H1 (cell line): ENCODE data around the gene SLC25A21. TPM values are rescaled to one million over a fixed set of nuclear protein-coding genes. Genes with fewer than 3 reads are reported as not detected.

Experiments
- HDAC6 ChIP-seq: IDR thresholded peaks from one replicate; pipeline ENCODE4 v1.7.1; 2012; ENCODE audit warnings: low read depth, mild to moderate bottlenecking, inconsistent platforms, low read length, moderate library complexity
- SP4 ChIP-seq: IDR thresholded peaks from 2 replicates; pipeline ENCODE4 v1.6.1; 2012; ENCODE audit warnings: low read length, inconsistent platforms
- polyA plus RNA-seq, 7 experiments: library from polyadenylated mRNA; depleted of rRNA in 3 of 7; stranded (reverse) in 5 of 7; unstranded in 2 of 7; fragments of >200 nt in 5 of 7; fragments of 200-250 nt in 2 of 7; gene quantifications; 1 replicate in 5 of 7; 2 replicates in 1 of 7; 4 replicates in 1 of 7; pipeline versions ENCODE4 v1.2.1 to v1.2.3, GENCODE V29; 2011 to 2013; ENCODE audit warnings: missing spikeins in 2 of 7, mixed read lengths in 2 of 7
- total RNA-seq: library from RNA; stranded (reverse); fragmentation: NEBNext Ultra II Directional; extraction: Animal tissue kit (Norgen Biotek cat#: 25700); gene quantifications from 2 replicates; pipeline ENCODE4 v1.2.1, GENCODE V29; 2021
- TF ChIP-seq, protein P1 (sequence below): fragments of 300-600 bp; sonication (generic); IDR thresholded peaks from 2 replicates; pipeline ENCODE4 v1.7.1; 2012; ENCODE audit warnings: low read length, moderate library complexity, mild to moderate bottlenecking, inconsistent platforms; ENCODE audit not compliant: insufficient replicate concordance

Gene SLC25A21
- total and polyA plus RNA-seq, 2 of the 8 experiments (the other 6 are each of a cell fraction or from before 2014, with no cell fraction given), result 6.9 to 15.7 TPM

- TF ChIP-seq, protein P1, sequence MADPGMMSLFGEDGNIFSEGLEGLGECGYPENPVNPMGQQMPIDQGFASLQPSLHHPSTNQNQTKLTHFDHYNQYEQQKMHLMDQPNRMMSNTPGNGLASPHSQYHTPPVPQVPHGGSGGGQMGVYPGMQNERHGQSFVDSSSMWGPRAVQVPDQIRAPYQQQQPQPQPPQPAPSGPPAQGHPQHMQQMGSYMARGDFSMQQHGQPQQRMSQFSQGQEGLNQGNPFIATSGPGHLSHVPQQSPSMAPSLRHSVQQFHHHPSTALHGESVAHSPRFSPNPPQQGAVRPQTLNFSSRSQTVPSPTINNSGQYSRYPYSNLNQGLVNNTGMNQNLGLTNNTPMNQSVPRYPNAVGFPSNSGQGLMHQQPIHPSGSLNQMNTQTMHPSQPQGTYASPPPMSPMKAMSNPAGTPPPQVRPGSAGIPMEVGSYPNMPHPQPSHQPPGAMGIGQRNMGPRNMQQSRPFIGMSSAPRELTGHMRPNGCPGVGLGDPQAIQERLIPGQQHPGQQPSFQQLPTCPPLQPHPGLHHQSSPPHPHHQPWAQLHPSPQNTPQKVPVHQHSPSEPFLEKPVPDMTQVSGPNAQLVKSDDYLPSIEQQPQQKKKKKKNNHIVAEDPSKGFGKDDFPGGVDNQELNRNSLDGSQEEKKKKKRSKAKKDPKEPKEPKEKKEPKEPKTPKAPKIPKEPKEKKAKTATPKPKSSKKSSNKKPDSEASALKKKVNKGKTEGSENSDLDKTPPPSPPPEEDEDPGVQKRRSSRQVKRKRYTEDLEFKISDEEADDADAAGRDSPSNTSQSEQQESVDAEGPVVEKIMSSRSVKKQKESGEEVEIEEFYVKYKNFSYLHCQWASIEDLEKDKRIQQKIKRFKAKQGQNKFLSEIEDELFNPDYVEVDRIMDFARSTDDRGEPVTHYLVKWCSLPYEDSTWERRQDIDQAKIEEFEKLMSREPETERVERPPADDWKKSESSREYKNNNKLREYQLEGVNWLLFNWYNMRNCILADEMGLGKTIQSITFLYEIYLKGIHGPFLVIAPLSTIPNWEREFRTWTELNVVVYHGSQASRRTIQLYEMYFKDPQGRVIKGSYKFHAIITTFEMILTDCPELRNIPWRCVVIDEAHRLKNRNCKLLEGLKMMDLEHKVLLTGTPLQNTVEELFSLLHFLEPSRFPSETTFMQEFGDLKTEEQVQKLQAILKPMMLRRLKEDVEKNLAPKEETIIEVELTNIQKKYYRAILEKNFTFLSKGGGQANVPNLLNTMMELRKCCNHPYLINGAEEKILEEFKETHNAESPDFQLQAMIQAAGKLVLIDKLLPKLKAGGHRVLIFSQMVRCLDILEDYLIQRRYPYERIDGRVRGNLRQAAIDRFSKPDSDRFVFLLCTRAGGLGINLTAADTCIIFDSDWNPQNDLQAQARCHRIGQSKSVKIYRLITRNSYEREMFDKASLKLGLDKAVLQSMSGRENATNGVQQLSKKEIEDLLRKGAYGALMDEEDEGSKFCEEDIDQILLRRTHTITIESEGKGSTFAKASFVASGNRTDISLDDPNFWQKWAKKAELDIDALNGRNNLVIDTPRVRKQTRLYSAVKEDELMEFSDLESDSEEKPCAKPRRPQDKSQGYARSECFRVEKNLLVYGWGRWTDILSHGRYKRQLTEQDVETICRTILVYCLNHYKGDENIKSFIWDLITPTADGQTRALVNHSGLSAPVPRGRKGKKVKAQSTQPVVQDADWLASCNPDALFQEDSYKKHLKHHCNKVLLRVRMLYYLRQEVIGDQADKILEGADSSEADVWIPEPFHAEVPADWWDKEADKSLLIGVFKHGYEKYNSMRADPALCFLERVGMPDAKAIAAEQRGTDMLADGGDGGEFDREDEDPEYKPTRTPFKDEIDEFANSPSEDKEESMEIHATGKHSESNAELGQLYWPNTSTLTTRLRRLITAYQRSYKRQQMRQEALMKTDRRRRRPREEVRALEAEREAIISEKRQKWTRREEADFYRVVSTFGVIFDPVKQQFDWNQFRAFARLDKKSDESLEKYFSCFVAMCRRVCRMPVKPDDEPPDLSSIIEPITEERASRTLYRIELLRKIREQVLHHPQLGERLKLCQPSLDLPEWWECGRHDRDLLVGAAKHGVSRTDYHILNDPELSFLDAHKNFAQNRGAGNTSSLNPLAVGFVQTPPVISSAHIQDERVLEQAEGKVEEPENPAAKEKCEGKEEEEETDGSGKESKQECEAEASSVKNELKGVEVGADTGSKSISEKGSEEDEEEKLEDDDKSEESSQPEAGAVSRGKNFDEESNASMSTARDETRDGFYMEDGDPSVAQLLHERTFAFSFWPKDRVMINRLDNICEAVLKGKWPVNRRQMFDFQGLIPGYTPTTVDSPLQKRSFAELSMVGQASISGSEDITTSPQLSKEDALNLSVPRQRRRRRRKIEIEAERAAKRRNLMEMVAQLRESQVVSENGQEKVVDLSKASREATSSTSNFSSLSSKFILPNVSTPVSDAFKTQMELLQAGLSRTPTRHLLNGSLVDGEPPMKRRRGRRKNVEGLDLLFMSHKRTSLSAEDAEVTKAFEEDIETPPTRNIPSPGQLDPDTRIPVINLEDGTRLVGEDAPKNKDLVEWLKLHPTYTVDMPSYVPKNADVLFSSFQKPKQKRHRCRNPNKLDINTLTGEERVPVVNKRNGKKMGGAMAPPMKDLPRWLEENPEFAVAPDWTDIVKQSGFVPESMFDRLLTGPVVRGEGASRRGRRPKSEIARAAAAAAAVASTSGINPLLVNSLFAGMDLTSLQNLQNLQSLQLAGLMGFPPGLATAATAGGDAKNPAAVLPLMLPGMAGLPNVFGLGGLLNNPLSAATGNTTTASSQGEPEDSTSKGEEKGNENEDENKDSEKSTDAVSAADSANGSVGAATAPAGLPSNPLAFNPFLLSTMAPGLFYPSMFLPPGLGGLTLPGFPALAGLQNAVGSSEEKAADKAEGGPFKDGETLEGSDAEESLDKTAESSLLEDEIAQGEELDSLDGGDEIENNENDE, result no peak
- TF ChIP-seq SP4, result no peak
- no peak for TF ChIP-seq HDAC6
These were observed 497.7 kb downstream of the SLC25A21 start (continued) for GRCh38 chr14:36674659-36675058.
